Measurements from ENCODE around the gene FYB2.

- TF ChIP-seq CTCF (conservative IDR thresholded peaks at IDR 0.05; ENCODE audit: low read depth, low read length), result no peak
- no peak for TF ChIP-seq EZH2 (IDR thresholded peaks at IDR 0.05; ENCODE audit: low read length, unreplicated experiment)
- no peak for TF ChIP-seq EZH2phosphoT487 (IDR thresholded peaks at IDR 0.05; ENCODE audit: borderline replicate concordance, low read length)
Observed at GRCh38 chr1:56754708-56755479, 64.3 kb downstream of the FYB2 start.

Data from PC-3 (cell line).